H9 (cell line): Measurements from ENCODE around the gene SH3RF3. TPM values are rescaled to one million over a fixed set of nuclear protein-coding genes. Genes with fewer than 3 reads are reported as not detected.

Experiments
- DNase-seq: peaks from one replicate; pipeline ENCODE4 v3.0.0-alpha.2; 2017
- H2AFZ ChIP-seq: one replicate; pipeline ENCODE4 v1.6.1; 2013; ENCODE audit warnings: mild to moderate bottlenecking, low read length, control low read depth, moderate library complexity
- H2AK5ac ChIP-seq: 2 replicates; pipeline ENCODE4 v1.6.1; 2013; ENCODE audit warnings: low read length, control low read depth, mixed read lengths; ENCODE audit not compliant: insufficient read length
- H2BK120ac ChIP-seq: one replicate; pipeline ENCODE4 v1.6.1; 2013; ENCODE audit warnings: low read depth, mild to moderate bottlenecking, low read length, control low read depth, inconsistent platforms; ENCODE audit not compliant: poor library complexity, severe bottlenecking
- H2BK12ac ChIP-seq: 2 replicates; pipeline ENCODE4 v1.6.1; 2013; ENCODE audit warnings: low read length, control low read depth, mixed read lengths, low read depth; ENCODE audit not compliant: insufficient read length
- H2BK15ac ChIP-seq: 2 replicates; pipeline ENCODE4 v1.6.1; 2013; ENCODE audit warnings: low read depth, low read length, control low read depth
- H2BK20ac ChIP-seq: one replicate; pipeline ENCODE4 v1.6.1; 2013; ENCODE audit warnings: low read depth, mild to moderate bottlenecking, low read length, control low read depth, inconsistent platforms; ENCODE audit not compliant: poor library complexity, severe bottlenecking
- H2BK5ac ChIP-seq: 2 replicates; pipeline ENCODE4 v1.6.1; 2013; ENCODE audit warnings: low read length, control low read depth, mixed read lengths; ENCODE audit not compliant: insufficient read length
- H3K14ac ChIP-seq: 2 replicates; pipeline ENCODE4 v1.6.1; 2013; ENCODE audit warnings: low read length, control low read depth; ENCODE audit not compliant: insufficient read depth
- H3K18ac ChIP-seq: 2 replicates; pipeline ENCODE4 v1.6.1; 2013; ENCODE audit warnings: low read depth, mild to moderate bottlenecking, mixed read lengths, low read length, control low read depth; ENCODE audit not compliant: insufficient read length
- H3K23ac ChIP-seq: 2 replicates; pipeline ENCODE4 v1.6.1; 2013; ENCODE audit warnings: low read length, control low read depth, mixed read lengths, low read depth; ENCODE audit not compliant: insufficient read length
- H3K23me2 ChIP-seq: 2 replicates; pipeline ENCODE4 v1.6.1; 2013; ENCODE audit warnings: low read depth, mild to moderate bottlenecking, mixed read lengths, low read length, control low read depth; ENCODE audit not compliant: insufficient read length, poor library complexity, severe bottlenecking
- H3K27ac ChIP-seq: 2 replicates; pipeline ENCODE4 v1.5.1; 2013; ENCODE audit warnings: low read length, control low read depth, mixed read lengths, low read depth; ENCODE audit not compliant: insufficient read length
- H3K27me3 ChIP-seq: 2 replicates; pipeline ENCODE4 v1.6.1; 2013; ENCODE audit warnings: low read length, control low read depth, inconsistent platforms; ENCODE audit not compliant: insufficient read depth
- H3K4ac ChIP-seq: 2 replicates; pipeline ENCODE4 v1.6.1; 2013; ENCODE audit warnings: low read depth, mild to moderate bottlenecking, control low read depth, inconsistent platforms, low read length, moderate library complexity
- H3K4me1 ChIP-seq: 2 replicates; pipeline ENCODE4 v1.6.1; 2013; ENCODE audit warnings: low read length, control low read depth, inconsistent platforms; ENCODE audit not compliant: insufficient read depth
- H3K4me2 ChIP-seq: 2 replicates; pipeline ENCODE4 v1.6.1; 2013; ENCODE audit warnings: low read length, control low read depth, mixed read lengths; ENCODE audit not compliant: insufficient read length, insufficient read depth
- H3K56ac ChIP-seq: 2 replicates; pipeline ENCODE4 v1.6.1; 2013; ENCODE audit warnings: low read depth, mild to moderate bottlenecking, mixed read lengths, low read length, control low read depth; ENCODE audit not compliant: insufficient read length
- H3K79me1 ChIP-seq: 2 replicates; pipeline ENCODE4 v1.6.1; 2013; ENCODE audit warnings: low read depth, mild to moderate bottlenecking, moderate library complexity, low read length, control low read depth, inconsistent platforms; ENCODE audit not compliant: insufficient read depth, poor library complexity, severe bottlenecking
- H3K79me2 ChIP-seq: 2 replicates; pipeline ENCODE4 v1.6.1; 2013; ENCODE audit warnings: low read length, control low read depth, inconsistent platforms; ENCODE audit not compliant: insufficient read depth
- H3K9ac ChIP-seq: 2 replicates; pipeline ENCODE4 v1.6.1; 2013; ENCODE audit warnings: low read length, control low read depth, mixed read lengths; ENCODE audit not compliant: insufficient read length; ENCODE audit errors: extremely low read depth
- H3K9me3 ChIP-seq: one replicate; pipeline ENCODE4 v1.6.1; 2013; ENCODE audit warnings: low read depth, low read length, inconsistent platforms; ENCODE audit not compliant: control insufficient read depth
- H3T11ph ChIP-seq: one replicate; pipeline ENCODE4 v1.6.1; 2013; ENCODE audit warnings: mild to moderate bottlenecking, low read length, control low read depth, inconsistent platforms
- H4K20me1 ChIP-seq: one replicate; pipeline ENCODE4 v1.6.1; 2013; ENCODE audit not compliant: control insufficient read depth, insufficient read length, insufficient read depth
- H4K5ac ChIP-seq: 2 replicates; pipeline ENCODE4 v1.6.1; 2013; ENCODE audit warnings: low read depth, mild to moderate bottlenecking, mixed read lengths, low read length, control low read depth; ENCODE audit not compliant: insufficient read length
- H4K8ac ChIP-seq: replicated peaks from 2 replicates; pipeline ENCODE4 v1.6.1; 2013; ENCODE audit warnings: low read length, control low read depth, mixed read lengths, low read depth; ENCODE audit not compliant: insufficient read length
- H4K91ac ChIP-seq: 2 replicates; pipeline ENCODE4 v1.6.1; 2013; ENCODE audit warnings: low read depth, mild to moderate bottlenecking, moderate library complexity, mixed read lengths, low read length, control low read depth; ENCODE audit not compliant: insufficient read length
- H3K27ac Mint-ChIP-seq, 3 experiments: 2 replicates in 2 of 3; 3 replicates in 1 of 3; pipeline ENCODE4 v1.8.0; 2020 to 2021; ENCODE audit warnings: mixed read lengths in 3 of 3, mild to moderate bottlenecking in 1 of 3, moderate library complexity in 1 of 3
- H3K27me3 Mint-ChIP-seq: 2 replicates; pipeline ENCODE4 v1.8.0; 2021; ENCODE audit warnings: low read depth, mild to moderate bottlenecking, moderate library complexity, mixed read lengths
- H3K36me3 Mint-ChIP-seq, 3 experiments: 2 replicates in 2 of 3; 3 replicates in 1 of 3; pipeline ENCODE4 v1.8.0; 2020 to 2021; ENCODE audit warnings: low read depth in 3 of 3, mixed read lengths in 3 of 3; ENCODE audit not compliant: insufficient read depth in 1 of 3
- H3K4me1 Mint-ChIP-seq, 2 experiments: 2 replicates each; pipeline ENCODE4 v1.8.0; 2020; ENCODE audit warnings: mixed read lengths in 2 of 2
- H3K4me3 Mint-ChIP-seq, 2 experiments: 2 replicates in 1 of 2; 3 replicates in 1 of 2; pipeline ENCODE4 v1.8.0; 2020 to 2021; ENCODE audit warnings: mild to moderate bottlenecking in 2 of 2, mixed read lengths in 2 of 2, moderate library complexity in 1 of 2
- H3K9me3 Mint-ChIP-seq, 2 experiments: 2 replicates in 1 of 2; 3 replicates in 1 of 2; pipeline ENCODE4 v1.8.0; 2020; ENCODE audit warnings: mild to moderate bottlenecking in 2 of 2, mixed read lengths in 2 of 2, moderate library complexity in 1 of 2
- WGBS: extraction: QIAGEN DNeasy Blood & Tissue Kit; methylation state at CpG from one replicate; pipeline ENCODE4 v1.1.7; 2013; ENCODE audit warnings: missing lambda C conversion rate, low lambda C conversion rate, mixed read lengths; ENCODE audit not compliant: insufficient read length; ENCODE audit errors: extremely low coverage; 5-methylcytosine and 5-hydroxymethylcytosine counted together
- total RNA-seq: library from RNA; stranded (reverse); gene quantifications from 2 replicates; pipeline ENCODE4 v1.2.1, GENCODE V29; 2021
- TF ChIP-seq, protein P1 (sequence below): fragments of 200-600 bp; sonication (generic); conservative IDR thresholded peaks from 3 replicates; pipeline ENCODE4 v1.8.0; 2021; ENCODE audit warnings: antibody characterized with exemption, mild to moderate bottlenecking

The SH3RF3 gene
- total RNA-seq, 1 experiment from 2014 or later: 0.46 TPM

DNA sequence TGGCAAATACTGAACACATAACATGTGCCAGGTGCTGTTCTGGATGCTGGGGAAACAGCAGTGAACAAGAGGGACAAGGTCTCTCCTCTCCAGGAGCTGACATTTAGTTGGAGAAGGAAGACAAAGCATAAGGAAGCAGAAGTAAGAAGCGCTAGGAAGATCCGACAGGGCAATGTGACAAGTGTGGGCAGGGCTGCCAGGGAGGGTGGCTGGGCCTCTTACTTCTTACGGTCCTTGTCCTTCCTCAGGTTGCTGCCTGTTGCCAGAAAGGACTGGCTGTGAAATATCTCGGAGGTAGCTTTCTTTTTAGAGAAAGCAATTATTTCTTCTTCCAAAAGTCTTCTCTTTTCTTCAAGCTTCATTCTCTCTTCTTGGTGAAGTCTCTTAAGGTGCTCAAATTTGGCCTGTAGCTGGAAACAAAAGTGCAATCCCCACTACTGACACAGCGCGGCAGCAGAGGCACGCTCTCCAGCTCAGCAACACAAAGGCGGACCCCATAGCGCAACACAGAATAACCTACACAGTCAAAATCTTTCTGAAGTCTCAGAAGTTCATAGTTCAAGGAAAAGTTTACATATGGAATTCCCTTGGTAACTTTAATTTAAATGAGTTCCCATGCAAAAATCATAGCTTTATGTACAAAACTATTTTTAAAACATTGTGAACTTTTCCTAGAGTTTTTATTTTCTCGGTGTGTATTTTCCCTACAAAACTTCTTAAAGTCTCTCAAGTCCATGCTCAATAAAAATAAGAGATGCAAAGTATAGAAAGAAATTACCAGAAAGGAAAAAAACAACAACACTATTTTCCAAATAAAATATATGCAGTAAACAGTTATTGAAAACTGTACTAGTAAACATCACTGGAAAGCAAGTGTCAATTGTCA lies 417.1 kb downstream of the SH3RF3 start:
- Histone ChIP-seq H3K27ac (no peak overlapping the region), H3K56ac (no peak overlapping the region), H4K5ac (no peak overlapping the region), H2BK120ac (no peak overlapping the region), H3K14ac (no peak overlapping the region), H2BK12ac (peak overlapping the region; percentile 4), H3K79me1 (no peaks in the 10 kb centered on the region), H3K9me3 (no peaks in the 10 kb centered on the region), H4K8ac (no peak overlapping the region), H3K4me2 (no peak overlapping the region), H2BK5ac (no peak overlapping the region), H3K23me2 (no peaks in the 10 kb centered on the region), H3K23ac (no peak overlapping the region), H4K20me1 (no peaks in the 10 kb centered on the region), H3K18ac (no peak overlapping the region), H2BK15ac (no peak overlapping the region), H2AFZ (no peak overlapping the region), H3K4me1 (no peaks in the 10 kb centered on the region; the same call in 1 of the 2 replicates), H3K9ac (no peak overlapping the region), H3K79me2 (no peaks in the 10 kb centered on the region), H4K91ac (no peak overlapping the region), H3T11ph (no peak overlapping the region), H2BK20ac (no peak overlapping the region), H2AK5ac (no peak overlapping the region), H3K27me3 (no peaks in the 10 kb centered on the region), H3K4ac (no peak overlapping the region)
- Mint-ChIP-seq H3K9me3 (no peaks in the 10 kb centered on the region), H3K36me3 (peaks cover 4 to 21% (median 16%) of the 10 kb centered on the region in 3 experiments; a peak in 6 of 7 replicates), H3K4me3 (no peak overlapping the region), H3K27me3 (no peaks in the 10 kb centered on the region), H3K4me1 (peaks cover 0 to 2% of the 10 kb centered on the region in 2 experiments; a peak in 1 of 4 replicates), H3K27ac (peak overlapping the region in 2 of 3 experiments; percentile 37 to 47; a peak in 1 of 7 replicates)
- no CpG with 5 or more reads among the region's 10 CpGs for WGBS
- DNase-seq: peak; percentile 67
- TF ChIP-seq, protein P1, sequence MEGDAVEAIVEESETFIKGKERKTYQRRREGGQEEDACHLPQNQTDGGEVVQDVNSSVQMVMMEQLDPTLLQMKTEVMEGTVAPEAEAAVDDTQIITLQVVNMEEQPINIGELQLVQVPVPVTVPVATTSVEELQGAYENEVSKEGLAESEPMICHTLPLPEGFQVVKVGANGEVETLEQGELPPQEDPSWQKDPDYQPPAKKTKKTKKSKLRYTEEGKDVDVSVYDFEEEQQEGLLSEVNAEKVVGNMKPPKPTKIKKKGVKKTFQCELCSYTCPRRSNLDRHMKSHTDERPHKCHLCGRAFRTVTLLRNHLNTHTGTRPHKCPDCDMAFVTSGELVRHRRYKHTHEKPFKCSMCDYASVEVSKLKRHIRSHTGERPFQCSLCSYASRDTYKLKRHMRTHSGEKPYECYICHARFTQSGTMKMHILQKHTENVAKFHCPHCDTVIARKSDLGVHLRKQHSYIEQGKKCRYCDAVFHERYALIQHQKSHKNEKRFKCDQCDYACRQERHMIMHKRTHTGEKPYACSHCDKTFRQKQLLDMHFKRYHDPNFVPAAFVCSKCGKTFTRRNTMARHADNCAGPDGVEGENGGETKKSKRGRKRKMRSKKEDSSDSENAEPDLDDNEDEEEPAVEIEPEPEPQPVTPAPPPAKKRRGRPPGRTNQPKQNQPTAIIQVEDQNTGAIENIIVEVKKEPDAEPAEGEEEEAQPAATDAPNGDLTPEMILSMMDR: peak; percentile 93
